ENCODE data around the gene PDPK1.

PDPK1 gene

GRCh38 chr16:2492292-2492691 lies 45.5 kb upstream of the PDPK1 start:
- 0 out of 2 replicates have a peak, but pooled peaks cover 5% of the 10 kb centered on the region for H3K79me2 ChIP-seq (ENCODE audit: low read length)
- no peaks in the 10 kb centered on the region for H3K9me3 ChIP-seq (ENCODE audit: insufficient read depth, low read length)
- H3K27me3 ChIP-seq (ENCODE audit: low read depth, low read length): no peaks in the 10 kb centered on the region
- H3K4me3 ChIP-seq (ENCODE audit: low read length): no peak overlapping the region
- no peak overlapping the region for H3K4me2 ChIP-seq (ENCODE audit: low read length)
- no peak overlapping the region for H2AFZ ChIP-seq (ENCODE audit: low read depth, low read length)
- H3K4me1 ChIP-seq (ENCODE audit: low read length): peaks cover 11% of the 10 kb centered on the region
- no peaks in the 10 kb centered on the region for H3K36me3 ChIP-seq (replicated peaks; ENCODE audit: low read depth, low read length)
- no peak overlapping the region for H3K27ac ChIP-seq (ENCODE audit: low read length)
- H3K9ac ChIP-seq (ENCODE audit: low read length): no peak overlapping the region
- TF ChIP-seq, protein P1, sequence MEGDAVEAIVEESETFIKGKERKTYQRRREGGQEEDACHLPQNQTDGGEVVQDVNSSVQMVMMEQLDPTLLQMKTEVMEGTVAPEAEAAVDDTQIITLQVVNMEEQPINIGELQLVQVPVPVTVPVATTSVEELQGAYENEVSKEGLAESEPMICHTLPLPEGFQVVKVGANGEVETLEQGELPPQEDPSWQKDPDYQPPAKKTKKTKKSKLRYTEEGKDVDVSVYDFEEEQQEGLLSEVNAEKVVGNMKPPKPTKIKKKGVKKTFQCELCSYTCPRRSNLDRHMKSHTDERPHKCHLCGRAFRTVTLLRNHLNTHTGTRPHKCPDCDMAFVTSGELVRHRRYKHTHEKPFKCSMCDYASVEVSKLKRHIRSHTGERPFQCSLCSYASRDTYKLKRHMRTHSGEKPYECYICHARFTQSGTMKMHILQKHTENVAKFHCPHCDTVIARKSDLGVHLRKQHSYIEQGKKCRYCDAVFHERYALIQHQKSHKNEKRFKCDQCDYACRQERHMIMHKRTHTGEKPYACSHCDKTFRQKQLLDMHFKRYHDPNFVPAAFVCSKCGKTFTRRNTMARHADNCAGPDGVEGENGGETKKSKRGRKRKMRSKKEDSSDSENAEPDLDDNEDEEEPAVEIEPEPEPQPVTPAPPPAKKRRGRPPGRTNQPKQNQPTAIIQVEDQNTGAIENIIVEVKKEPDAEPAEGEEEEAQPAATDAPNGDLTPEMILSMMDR (IDR thresholded peaks at IDR 0.05; ENCODE audit: low read depth, low read length): no peak
- no peak for TF ChIP-seq EZH2phosphoT487 (IDR thresholded peaks at IDR 0.05; ENCODE audit: low read depth)
- H4K20me1 ChIP-seq (ENCODE audit: insufficient read depth, low read length): no peaks in the 10 kb centered on the region

GRCh38 chr16:2493605-2494004 lies 44.2 kb upstream of the PDPK1 start:
- Histone ChIP-seq H3K9me3 (ENCODE audit: insufficient read depth, low read length) (no peaks in the 10 kb centered on the region), H3K27me3 (ENCODE audit: low read depth, low read length) (no peaks in the 10 kb centered on the region), H3K4me2 (ENCODE audit: low read length) (no peak overlapping the region), H3K9ac (ENCODE audit: low read length) (no peak overlapping the region), H3K4me1 (ENCODE audit: low read length) (no peaks in the 10 kb centered on the region), H2AFZ (ENCODE audit: low read depth, low read length) (no peak overlapping the region), H3K4me3 (ENCODE audit: low read length) (no peak overlapping the region), H4K20me1 (ENCODE audit: insufficient read depth, low read length) (no peaks in the 10 kb centered on the region), H3K79me2 (ENCODE audit: low read length) (no peaks in the 10 kb centered on the region), H3K36me3 (replicated peaks; ENCODE audit: low read depth, low read length) (no peaks in the 10 kb centered on the region), H3K27ac (ENCODE audit: low read length) (no peak overlapping the region)
- no peak for TF ChIP-seq EZH2phosphoT487 (IDR thresholded peaks at IDR 0.05; ENCODE audit: low read depth)
- TF ChIP-seq, protein P1 (IDR thresholded peaks at IDR 0.05; ENCODE audit: low read depth, low read length): no peak

- no peaks in the 10 kb centered on the region for H4K20me1 ChIP-seq (ENCODE audit: insufficient read depth, low read length)
- no peak overlapping the region for H3K4me2 ChIP-seq (ENCODE audit: low read length)
- H3K4me1 ChIP-seq (ENCODE audit: low read length): no peaks in the 10 kb centered on the region
- H3K36me3 ChIP-seq (replicated peaks; ENCODE audit: low read depth, low read length): no peaks in the 10 kb centered on the region
- H3K9me3 ChIP-seq (ENCODE audit: insufficient read depth, low read length): no peaks in the 10 kb centered on the region
- no peaks in the 10 kb centered on the region for H3K27me3 ChIP-seq (ENCODE audit: low read depth, low read length)
- H3K9ac ChIP-seq (ENCODE audit: low read length): no peak overlapping the region
- no peak overlapping the region for H3K27ac ChIP-seq (ENCODE audit: low read length)
- no peaks in the 10 kb centered on the region for H3K79me2 ChIP-seq (ENCODE audit: low read length)
- TF ChIP-seq, protein P1 (IDR thresholded peaks at IDR 0.05; ENCODE audit: low read depth, low read length): no peak
- H2AFZ ChIP-seq (ENCODE audit: low read depth, low read length): no peak overlapping the region
- no peak overlapping the region for H3K4me3 ChIP-seq (ENCODE audit: low read length)
Measured at GRCh38 chr16:2494616-2495015, 43.2 kb upstream of the PDPK1 start.

DNA sequence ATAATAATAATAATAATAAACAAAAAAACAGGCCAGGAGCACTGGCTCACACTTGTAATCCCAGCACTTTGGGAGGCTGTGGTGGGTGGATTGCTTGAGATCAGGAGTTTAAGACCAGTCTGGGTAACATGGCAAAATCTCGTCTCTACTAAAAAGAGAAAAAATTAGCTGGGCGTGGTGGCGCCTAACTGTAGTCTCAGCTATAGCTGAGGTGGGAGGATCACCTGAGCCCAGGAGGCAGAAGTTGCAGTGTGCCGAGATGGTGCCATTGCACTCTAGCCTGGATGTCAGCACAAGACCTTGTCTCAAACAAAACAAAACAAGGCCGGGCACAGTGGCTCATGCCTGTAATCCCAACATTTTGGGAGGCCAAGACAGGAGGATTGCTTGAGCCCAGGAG lies 42.8 kb upstream of the PDPK1 start:
- Histone ChIP-seq H2AFZ (ENCODE audit: low read depth, low read length) (no peak overlapping the region), H4K20me1 (ENCODE audit: insufficient read depth, low read length) (no peaks in the 10 kb centered on the region), H3K79me2 (ENCODE audit: low read length) (no peaks in the 10 kb centered on the region), H3K36me3 (replicated peaks; ENCODE audit: low read depth, low read length) (no peaks in the 10 kb centered on the region), H3K9ac (ENCODE audit: low read length) (no peak overlapping the region), H3K4me1 (ENCODE audit: low read length) (no peaks in the 10 kb centered on the region), H3K27ac (ENCODE audit: low read length) (no peak overlapping the region), H3K27me3 (ENCODE audit: low read depth, low read length) (no peaks in the 10 kb centered on the region), H3K4me2 (ENCODE audit: low read length) (no peak overlapping the region), H3K9me3 (ENCODE audit: insufficient read depth, low read length) (no peaks in the 10 kb centered on the region), H3K4me3 (ENCODE audit: low read length) (no peak overlapping the region)
- TF ChIP-seq, protein P1 (IDR thresholded peaks at IDR 0.05; ENCODE audit: low read depth, low read length): no peak
- no peak for TF ChIP-seq EZH2phosphoT487 (IDR thresholded peaks at IDR 0.05; ENCODE audit: low read depth)

Data from OCI-LY3 (cell line).